GM13976 (cell line): ENCODE measurements around the gene FKBP6.
"Not testable (repeated sequence)": the region's sequence is repeated elsewhere in the genome, so short reads cannot be mapped to it uniquely, and the experiment has no call there.

Source experiments
- DNase-seq: peaks from one replicate; pipeline ENCODE4 v3.0.0; 2012; ENCODE audit warnings: low spot score
- in situ Hi-C: fragments of 300-500 bp; cut with MboI; formaldehyde crosslinking; loops from one replicate; pipeline ENCODE4 v1.12.0; 2022; ENCODE audit warnings: low sequenced_read_pairs, mixed read lengths, inconsistent platforms; ENCODE audit not compliant: unreplicated experiment
- TF ChIP-seq, protein P1 (sequence below): IDR thresholded peaks from 2 replicates; pipeline ENCODE4 v1.5.1; 2012; ENCODE audit warnings: borderline replicate concordance, mild to moderate bottlenecking; ENCODE audit not compliant: insufficient read depth; ENCODE audit errors: extremely low read depth, missing control alignments, control extremely low read depth

Gene FKBP6

DNA sequence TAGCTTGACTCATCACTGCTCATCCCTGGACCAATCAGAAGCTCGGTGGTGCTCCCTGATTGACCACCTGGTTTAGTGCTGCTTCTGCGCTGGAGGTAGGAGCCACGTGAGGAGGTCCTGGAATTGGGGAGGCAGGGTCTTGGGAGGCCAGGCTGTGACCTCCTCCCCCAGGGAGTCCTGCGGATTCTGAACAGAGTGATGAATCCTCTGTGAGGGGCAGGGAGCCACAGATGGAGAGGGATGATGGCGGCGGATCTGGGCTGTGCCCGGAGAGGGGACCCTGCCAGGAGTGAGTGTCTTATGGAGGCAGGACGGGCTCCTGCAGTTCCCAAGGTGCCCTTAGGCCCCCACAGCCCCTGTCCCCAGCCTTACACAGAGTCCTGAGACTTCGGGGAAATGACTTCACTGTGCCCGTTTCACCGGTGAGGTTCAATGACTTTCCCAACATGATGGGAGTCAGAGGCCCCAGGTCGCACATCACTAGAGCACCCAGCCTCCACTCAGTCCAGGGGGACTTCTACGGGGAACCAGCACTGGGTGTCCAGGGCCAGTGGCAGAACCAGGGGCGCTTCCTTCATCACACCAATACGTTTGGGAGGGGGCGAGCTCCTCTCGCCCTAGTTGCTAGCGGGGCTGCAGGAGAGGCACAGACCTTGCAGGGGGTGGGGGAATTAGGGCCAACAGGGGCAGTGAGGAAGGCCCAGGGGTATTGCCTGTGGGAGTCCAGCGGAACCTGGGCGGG, 48.9 kb downstream of the FKBP6 start:
- TF ChIP-seq, protein P1, sequence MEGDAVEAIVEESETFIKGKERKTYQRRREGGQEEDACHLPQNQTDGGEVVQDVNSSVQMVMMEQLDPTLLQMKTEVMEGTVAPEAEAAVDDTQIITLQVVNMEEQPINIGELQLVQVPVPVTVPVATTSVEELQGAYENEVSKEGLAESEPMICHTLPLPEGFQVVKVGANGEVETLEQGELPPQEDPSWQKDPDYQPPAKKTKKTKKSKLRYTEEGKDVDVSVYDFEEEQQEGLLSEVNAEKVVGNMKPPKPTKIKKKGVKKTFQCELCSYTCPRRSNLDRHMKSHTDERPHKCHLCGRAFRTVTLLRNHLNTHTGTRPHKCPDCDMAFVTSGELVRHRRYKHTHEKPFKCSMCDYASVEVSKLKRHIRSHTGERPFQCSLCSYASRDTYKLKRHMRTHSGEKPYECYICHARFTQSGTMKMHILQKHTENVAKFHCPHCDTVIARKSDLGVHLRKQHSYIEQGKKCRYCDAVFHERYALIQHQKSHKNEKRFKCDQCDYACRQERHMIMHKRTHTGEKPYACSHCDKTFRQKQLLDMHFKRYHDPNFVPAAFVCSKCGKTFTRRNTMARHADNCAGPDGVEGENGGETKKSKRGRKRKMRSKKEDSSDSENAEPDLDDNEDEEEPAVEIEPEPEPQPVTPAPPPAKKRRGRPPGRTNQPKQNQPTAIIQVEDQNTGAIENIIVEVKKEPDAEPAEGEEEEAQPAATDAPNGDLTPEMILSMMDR = no peak
- in situ Hi-C loops = no loop called here
- DNase-seq = no peak

DNA sequence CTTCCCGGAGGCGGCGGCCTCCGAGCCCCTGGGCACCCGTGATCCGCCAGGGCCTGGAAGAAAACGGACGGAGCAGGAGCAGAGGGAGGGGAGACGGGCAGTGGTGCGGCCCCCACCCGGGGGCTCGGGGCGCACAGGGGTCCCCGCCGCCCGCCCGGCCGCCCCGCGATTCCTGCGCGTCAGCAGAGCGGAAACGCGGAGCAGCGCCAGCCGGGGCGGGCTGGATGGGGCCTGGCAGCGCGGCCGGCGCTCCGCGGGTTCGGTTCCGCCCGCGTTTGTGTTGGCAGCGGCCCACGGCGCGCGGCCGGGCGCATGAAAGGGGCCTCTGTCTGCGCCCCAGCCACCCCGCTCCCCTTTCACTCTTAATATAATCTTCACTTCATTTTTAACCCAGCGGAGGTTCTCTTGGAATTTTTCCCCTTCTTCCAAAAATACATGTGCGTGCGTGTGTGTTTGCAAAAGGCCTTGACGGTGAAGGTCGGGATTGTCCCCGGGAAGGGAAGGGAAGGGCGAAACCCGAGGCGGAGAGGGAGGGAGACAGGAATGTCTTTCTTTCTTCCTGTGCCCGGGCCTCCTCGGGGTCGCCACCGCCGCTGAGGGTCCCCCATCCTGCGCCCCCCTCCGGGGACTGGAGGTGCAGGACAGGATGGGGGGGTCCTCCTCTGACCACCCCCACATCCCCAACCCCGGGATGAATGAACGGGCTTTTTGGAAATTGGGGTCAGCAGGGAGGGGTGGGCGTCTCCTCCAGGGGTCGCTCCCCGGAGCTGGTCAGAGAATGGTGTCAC, 49.6 kb downstream of the FKBP6 start:
- DNase-seq, in situ Hi-C loops: not testable (repeated sequence)

DNA sequence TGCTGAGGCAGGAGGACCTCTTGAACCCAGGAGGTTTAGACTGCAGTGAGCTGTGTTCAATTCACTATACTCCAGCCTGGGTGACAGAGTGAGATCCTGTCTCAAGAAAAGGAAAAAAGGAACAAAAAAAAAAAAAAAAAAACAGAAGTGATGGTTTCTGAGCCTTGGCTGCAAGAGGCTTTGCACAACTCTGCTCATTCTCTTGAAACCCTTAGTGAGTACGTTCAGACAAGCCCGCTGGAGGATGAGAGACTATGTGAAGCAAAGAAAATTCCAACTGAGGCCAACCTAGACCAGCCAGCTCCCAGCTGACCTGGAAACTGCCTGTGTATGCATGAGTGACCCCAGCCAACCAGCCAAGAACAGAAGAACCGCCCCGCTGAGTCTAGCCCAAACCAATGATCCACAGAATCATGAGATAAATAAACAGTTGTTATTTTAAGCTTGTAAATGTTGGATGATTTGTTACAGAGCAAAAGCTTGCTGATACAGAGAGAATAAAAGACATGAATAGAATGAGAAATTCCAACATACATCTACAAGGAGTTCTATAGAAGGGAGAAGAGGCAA, 55.1 kb downstream of the FKBP6 start:
- in situ Hi-C loops = no loop called here
- TF ChIP-seq, protein P1 = no peak
- DNase-seq = no peak

DNA sequence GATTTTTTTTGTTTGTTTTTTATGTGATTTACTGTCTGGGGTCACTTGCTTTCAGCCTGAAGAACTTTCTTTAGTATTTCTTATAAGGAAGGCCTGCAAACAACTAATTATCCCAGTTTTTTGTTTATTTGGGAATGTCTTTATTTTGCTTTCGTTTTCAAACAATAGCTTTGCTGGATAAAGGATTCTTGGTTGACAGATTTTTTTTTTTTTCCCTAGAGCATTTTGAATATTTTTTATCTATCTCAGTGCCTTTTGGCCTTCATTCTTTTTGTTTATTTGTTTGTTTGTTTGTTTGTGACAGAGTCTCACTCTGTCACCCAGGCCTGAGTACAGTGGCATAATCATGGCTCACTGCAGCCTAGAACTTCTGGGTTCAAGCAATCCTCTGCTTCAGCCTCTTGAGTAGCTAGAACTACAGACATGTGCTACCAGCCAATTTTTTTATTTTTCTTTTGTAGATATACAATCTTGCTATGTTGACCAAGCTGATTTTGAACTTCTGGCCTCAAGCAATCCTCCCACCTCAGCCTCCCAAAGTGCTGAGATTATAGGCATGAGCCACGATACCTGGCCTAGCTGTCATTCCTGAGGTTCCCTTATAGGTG, 59.4 kb downstream of the FKBP6 start:
- DNase-seq = no peak
- TF ChIP-seq, protein P1 = no peak
- in situ Hi-C loops = no loop called here

DNA sequence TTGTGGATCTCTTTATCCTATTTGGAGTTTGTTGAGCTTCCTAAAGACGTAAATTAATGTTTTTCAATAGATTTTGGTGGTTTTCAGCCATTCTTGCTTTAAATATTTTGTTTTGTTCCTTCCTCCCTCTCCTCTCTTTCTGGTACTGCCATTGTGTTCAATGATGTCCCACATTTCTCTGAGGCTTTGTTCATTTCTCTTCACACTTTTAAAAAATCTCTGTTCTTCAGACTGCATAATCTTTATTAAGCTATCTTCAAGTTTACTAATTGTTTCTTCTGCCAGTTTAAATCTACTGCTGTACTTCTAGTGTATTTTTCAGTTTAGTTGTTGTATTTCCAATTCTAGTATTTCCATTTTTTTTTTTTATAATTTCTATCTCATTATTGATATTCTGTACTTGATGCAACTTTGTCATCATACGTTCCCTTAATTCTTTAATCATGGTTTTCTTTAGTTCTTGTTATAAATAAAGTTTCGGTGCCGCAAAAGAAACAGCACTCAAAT, 60.0 kb downstream of the FKBP6 start:
- DNase-seq = no peak
- in situ Hi-C loops = no loop called here
- TF ChIP-seq, protein P1 = no peak

DNA sequence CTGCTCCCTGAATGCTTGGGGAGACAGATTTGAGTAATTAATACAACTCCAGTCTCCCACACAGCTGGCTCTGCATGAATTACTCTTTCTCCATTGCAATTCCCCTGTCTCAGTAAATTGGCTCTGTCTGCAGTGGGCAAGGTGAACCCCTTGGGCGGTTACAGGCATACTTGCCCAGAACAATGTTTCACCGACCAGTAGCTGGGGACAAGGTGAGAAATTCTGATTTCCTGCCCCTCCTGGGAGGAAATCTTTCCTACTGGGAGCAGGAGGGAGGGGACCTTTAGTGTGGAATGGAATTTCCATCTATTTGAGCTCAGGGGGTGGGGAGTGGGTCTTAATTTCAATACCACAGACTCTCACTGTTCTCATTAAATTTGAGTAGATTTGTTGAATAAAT, 63.4 kb downstream of the FKBP6 start:
- in situ Hi-C loops = no loop called here
- DNase-seq = no peak
- TF ChIP-seq, protein P1 = no peak

DNA sequence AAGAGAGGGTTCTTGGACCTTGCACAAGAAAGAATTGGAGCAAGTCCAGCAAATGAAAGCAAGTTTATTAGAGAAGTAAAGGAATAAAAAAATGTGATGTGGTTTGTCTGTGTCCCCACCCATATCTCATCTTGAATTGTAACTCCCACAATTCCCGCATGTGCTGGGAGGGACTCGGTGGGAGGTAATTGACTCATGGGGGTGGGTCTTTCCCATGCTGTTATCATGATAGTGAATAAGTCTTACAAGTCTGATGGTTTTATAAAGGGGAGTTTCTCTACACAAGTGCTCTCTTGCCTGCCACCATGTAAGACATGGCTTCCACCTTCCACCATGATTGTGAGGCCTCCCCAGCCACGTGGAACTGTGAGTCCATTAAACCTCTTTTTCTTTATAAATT, 66.5 kb downstream of the FKBP6 start:
- in situ Hi-C loops = no loop called here
- no peak for DNase-seq
- TF ChIP-seq, protein P1 = no peak
